GM18517 (cell line): Measurements from ENCODE around the gene ZNF300.
"Not testable (repeated sequence)": the region's sequence is repeated elsewhere in the genome, so short reads cannot be mapped to it uniquely, and the experiment has no call there.

ENCODE experiments used
- ATAC-seq: cut with Tn5 transposase; IDR thresholded peaks from one replicate; pipeline ENCODE4 v1.9.1; 2021; ENCODE audit warnings: mild to moderate bottlenecking, moderate library complexity; ENCODE audit not compliant: unreplicated experiment

The ZNF300 gene

DNA sequence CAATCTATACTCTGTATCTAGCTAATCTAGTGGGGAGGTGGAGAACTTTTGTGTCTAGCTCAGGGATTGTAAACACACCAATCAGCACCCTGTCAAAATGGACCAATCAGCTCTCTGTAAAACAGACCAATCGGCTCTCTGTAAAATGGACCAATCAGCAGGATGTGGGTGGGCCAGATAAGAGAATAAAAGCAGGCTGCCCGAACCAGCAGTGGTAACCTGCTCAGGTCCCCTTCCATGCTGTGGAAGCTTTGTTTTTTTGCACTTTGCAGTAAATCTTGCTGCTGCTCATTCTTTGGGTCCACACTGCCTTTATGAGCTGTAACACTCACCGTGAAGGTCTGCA, 58.5 kb downstream of the ZNF300 start, which contains the start of gene IRGM:
Gene IRGM (plus strand): TSS at position 214 of the 346 bp plus-strand sequence. CDS start 1,603 bp downstream, outside the sequence.
- ATAC-seq, result not testable (repeated sequence)

DNA sequence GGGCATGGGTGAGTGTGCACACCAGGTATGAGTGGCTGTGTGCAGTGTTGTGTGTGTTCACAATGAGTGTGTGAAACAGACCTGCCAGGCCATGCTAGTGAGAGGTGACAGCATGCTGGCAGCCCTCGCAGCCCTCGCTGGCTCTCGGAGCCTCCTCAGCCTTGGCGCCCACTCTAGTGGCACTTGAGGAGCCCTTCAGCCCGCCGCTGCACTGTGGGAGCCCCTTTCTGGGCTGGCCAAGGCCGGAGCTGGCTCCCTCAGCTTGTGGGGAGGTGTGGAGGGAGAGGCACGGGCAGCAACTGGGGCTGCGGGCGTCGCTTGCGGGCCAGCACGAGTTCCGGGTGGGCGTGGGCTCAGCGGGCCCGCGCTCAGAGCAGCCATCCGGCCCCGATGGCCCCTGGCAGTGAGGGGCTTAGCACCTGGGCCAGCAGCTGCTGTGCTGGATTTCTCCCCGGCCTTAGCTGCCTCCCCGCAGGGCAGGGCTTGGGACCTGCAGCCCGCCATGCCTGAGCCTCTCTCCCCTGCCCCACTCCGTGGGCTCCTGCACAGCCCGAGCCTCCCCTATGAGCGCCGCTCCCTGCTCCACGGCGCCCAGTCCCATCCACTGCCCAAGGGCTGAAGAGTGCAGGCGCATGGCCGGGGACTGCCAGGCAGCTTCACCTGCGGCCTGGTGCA, 59.5 kb downstream of the ZNF300 start:
- ATAC-seq, result not testable (repeated sequence)
